Dedifferentiated amniotic fluid mesenchymal stem cell (primary cell): ENCODE data around the gene PRKCH.
A peak's percentile ranks its signal among the peaks of the same experiment; 100 is the strongest.

ENCODE experiments used
- DNase-seq: peaks from one replicate; pipeline ENCODE4 v3.0.0-alpha.2; 2016; ENCODE audit errors: extremely low spot score

Gene PRKCH

DNA sequence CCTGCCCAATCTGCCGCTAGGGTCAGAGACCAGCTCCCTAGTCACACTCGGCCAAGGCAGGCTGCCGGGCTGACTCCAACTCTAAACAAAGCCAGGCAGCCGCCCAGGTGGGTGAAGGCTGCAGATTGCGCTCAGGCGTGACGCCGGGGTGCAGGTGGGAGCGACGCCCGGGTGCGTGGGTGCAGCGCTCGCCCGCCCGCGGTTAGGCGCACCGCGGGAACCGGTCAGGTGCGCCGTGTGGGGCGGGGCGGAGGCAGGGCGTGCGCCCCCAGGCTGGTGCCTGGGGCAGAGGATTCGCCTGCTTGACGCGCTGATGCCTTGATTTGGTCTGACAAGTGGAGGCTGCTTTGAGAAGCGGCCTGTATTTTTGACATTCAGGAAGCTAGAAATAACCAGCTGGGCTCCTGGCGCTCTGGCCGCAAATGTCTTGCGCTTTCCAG, 247.2 kb downstream of the PRKCH start:
- no peak for DNase-seq

DNA sequence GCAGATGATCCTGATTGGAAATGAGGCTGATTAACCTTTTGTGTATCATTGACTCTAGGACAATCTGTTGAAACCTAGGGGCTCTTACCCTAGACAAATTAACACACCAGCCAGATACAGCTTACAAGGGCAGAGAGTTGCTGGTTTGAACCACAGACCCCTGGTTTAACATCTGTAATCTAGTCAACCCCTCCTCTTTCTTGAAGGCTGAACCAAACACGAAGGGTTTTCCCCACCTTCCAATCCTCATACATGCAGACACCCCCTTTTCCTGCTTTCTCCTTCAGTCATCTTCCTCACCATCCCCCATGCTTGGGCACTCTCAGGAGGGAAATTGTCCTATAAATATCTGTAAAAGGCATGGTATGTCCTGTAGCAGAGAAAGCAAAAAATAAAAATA, 247.9 kb downstream of the PRKCH start:
- no peak for DNase-seq

DNA sequence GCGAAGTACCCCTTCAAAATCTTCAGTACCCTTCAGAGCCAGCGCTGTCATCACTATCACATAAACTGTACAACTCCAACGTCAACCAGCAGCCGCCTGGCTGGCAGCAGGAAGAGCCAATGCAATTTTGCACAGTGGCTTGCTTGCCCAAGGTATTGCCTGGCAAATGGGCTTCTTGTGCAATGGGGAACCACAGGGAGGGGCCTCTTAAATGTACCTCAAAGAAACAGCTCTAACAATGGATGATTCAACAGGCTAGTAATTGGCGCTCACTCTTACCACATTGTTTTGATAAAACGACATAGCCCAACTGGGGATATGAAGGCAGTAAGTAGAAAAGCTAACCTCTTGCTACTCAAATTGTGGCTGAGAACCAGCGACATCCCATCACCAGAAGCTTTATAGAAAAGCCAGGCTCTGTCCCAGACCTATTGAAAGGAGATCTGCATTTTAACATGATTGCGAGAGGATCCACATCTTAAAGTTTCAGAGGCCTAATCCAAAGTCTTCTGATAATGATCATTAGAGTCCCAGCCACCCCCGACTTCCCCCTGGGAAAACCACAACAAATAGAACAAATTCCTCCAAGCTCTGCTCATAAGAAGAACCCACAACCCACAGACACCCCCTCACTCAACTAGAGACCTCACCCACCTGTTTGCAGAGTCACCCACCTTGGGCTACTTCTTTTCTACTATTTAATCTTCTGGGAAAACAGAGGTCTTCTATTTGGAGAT, 248.6 kb downstream of the PRKCH start:
- DNase-seq: peak; percentile 61

DNA sequence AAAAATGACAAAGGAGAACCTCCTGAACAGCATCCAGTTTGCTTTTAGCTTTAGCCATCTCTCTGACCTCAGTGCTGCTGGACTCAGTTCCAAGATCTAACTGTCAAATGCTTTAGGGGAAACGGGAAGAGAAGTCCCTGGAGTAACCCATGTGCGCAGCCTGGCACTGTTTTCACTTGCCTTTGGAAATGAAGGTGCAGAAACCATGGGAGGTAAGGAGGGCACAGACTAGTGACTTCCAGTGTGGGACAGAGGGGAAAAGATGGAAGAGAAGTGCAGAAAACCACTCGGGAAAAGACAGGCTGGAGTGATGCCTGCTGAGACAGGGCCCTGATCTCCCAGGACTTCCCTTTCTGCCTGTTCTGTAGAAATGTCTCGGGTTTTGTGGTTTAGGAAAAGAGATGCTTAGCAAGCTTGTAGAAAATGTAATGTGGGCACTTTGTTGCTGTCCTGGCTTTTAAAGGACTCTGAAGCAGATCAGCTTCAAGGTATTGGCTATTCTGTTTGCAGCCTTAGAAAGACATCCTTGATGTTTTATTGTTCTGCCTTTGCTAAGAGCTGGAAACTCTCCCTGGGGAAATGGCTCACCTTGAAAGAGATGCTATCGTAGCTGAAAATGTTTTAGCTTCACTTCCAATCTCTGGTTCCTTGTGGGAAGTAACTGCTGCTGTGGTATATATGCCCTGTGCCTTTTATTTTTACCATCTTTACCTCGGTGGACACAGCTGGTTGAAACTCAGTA, 249.3 kb downstream of the PRKCH start:
- no peak for DNase-seq

DNA sequence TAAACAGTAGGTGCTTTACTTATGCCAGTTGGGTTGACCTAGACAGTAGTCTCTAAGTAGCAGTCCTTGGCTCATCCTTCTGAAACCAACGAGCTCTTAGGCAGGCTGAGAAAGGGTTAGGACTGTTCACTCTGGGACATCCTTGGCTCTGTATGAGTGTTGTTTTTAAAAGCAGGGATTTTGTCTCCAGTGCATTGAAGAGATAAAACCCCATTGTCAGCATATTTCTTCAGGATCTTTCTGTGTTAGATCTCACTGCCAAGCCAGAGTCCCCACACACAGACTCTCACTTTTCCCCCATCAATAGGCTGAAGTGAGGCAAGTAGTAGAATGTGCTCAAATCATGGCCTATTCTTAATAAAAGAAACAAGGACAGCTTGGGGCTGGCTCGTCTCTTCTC, 250.5 kb downstream of the PRKCH start:
- no peak for DNase-seq

DNA sequence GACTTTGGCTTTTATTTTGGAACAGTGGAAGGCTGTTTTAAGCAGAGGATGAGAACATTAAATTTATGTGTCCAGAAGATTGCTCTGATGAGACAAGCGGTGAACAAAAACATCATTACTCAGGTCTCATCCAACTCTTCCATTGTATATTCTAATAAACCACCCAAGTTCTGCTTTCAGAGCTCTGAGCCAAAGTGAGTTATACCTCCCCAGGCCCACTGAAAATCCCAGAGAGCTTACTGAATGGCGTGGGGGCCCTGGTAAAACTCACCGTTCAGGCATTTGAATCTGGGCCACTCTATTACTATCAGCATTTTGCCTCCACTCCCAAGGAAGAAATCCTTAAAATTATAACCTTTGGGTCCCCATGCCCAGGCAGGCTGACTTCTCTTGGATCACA, 251.9 kb downstream of the PRKCH start:
- DNase-seq: no peak

DNA sequence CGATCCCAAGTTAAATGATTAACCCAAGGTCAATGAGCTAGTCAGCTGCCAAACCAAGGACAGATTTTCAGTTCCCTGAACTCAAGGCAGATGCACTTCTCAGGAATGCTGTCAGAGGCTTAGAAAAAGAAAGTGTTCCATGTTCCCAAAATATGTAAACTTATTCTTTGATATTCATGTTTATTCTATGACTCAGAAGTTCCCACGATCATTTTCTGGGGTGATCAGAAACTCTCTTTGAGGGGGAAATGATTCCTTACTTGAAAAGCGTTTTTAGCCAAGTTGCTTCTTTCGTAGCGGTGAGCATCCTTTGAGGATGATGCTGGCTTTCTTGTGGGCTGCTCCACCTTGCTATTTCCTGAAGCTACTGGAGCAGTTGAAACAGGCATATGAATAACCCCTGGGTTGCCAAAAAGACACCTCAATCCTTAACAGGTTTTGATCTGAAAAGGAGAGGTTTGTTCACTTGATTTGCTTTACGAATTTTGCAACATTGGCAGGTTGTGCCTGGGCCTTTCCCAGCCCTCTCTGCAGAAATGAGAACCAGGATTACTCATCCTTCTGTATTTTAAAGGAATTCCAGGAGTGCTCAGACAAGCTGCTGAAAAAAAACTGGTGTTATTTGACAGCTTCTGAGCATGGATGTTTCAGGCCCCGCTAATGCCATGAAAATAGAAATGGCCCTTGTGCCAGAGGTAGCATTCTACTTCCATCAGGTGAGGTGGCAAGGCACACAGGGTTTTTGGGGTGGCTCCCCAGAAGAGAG, 252.6 kb downstream of the PRKCH start:
- DNase-seq: peak; percentile 49

DNA sequence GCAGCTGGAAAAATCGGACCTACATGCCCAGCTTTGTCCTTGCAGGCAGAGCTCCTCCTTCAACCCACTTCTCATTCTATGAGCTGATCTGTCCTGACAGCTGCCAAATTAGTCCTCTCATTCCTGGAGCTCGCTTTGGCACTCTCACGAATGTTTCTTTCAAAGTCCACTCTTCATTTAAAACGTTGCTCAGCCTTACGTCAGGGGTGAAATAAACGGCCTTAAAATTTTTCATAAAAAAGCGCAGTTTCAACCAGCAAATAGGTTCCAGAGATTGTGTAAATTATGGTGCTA, 253.1 kb downstream of the PRKCH start:
- no peak for DNase-seq

DNA sequence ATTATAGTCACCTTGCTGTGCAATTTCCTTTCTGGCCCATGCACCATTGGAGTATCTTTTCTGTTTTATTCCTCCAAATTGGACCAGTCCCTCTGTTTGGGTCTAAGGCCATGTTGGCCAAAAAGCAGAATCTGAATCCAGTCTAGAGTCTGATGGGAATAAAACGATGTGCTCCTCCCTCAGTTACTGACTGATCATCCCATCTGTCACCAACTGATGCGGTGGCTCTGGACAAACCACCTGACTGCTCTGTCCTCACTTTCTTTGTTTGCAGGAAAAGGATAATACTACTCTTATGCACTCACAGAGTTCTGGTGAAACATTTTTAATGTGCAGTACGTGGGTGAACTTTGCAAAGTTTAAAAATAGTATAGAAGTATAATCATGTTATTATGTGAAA, 253.7 kb downstream of the PRKCH start:
- DNase-seq: no peak

DNA sequence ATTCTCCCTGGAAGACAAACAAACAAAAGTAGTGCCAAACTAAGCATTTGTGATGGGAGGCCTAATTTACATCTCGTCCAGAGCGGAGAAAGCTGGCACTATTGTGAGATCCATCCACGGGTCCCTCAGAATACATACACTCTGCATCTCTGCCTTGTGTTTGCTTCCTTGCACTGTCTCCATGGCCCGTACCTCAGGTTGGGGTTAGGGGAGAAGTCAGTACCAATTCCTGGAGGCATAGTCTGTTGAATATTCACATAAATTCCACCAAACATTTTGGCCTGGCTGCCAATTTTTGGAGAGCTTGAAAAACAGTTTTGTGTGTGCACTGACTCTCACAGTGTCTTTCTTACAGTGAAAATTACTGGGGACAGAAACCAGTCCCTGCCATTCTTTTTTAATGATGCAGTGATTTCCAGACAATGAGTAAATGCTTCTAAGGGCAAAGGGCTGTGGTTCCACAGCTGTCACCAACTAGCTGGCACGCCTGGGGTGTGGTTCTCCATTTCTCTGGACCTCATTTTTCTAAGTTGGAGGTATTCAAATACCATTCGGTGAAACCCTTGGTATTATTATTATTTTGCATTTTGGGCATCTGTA, 254.3 kb downstream of the PRKCH start:
- DNase-seq: peak; percentile 51

DNA sequence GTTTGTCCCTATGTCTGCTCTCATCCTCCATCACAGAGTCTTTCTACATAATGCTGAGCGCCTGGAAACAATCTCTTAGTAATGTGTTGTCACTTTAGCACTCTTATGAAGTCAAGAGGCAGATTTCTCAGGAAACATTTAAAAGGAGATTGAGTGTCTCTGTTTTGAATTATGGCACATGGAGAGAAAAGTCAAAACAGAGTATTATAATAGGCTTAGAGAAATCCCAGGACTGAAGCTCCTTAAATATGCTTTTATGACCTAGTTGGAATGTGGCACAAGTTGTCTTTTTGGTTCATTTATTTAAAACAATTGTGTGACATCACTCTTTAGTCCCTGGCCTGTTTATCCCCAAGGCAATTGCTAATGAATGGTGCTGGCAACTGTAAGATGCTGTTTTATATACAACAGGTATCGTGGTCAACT, 256.1 kb downstream of the PRKCH start:
- DNase-seq: peak; percentile 52

DNA sequence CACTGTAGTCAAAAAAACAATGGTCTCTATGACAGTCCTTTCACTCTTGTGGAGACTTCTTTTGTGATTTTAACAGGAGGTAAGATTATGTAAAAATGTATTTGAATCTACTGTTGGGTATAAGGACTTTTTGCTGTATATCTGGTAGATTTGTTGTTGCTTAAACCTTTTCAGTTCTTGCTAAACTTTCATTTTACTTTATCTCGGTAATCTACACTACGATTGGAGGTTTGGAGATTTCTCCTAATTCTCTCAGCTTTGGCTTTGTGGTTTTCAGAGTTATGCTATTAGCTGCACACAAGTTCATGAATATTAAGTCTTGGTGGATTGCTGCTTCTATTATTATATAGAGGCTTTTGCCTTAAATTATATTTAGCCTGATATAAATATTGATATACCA, 257.4 kb downstream of the PRKCH start:
- no peak for DNase-seq

DNA sequence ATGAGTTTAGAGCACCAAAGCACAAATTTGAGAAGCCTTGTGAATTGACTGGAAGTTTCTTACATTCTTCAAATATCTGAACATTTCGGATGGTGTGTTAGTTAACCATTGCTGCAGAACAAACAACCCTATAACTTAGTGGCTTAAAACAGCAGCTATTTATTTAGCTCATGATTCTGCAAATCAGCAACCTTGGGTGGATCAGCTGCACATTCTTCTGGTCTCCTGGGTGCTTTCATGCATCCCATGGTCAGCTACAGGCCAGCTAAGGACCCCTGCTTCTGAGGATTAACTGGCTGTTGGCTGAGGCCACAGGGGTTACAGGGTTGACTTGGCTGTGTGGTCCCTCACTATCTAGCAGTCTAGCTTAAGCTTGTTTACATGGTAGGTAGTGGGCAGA, 260.0 kb downstream of the PRKCH start:
- DNase-seq: no peak

DNA sequence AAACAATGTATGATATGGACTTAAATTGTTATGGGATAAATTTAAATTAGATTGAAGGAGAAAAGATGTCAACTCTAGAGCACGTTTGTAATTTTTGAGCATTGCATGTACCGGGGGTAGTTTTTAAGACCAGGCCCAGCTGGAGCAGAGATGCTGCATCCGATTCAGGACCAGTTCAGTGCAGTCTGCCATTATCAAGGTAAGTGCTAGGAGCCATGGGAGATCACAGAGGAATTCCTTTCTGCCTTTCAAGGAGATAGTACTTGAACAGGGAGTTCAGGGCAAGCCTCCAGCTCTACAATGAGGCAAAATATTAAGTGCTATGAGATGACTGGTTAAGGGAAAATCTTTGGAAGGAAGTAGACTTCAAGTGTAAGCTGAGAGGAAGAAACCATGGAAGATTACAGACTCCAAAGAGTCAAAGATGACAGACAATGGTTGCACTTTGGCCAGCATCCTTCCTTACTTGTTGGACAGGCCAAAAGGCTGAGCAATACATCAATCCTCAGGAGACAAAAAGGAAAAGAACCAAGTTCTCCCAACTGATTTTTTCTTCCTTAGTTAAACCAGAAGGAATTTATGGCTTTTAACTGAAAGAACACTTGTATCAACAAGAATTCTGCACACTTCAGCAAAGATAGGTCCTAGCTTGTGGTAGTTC, 260.7 kb downstream of the PRKCH start:
- no peak for DNase-seq

DNA sequence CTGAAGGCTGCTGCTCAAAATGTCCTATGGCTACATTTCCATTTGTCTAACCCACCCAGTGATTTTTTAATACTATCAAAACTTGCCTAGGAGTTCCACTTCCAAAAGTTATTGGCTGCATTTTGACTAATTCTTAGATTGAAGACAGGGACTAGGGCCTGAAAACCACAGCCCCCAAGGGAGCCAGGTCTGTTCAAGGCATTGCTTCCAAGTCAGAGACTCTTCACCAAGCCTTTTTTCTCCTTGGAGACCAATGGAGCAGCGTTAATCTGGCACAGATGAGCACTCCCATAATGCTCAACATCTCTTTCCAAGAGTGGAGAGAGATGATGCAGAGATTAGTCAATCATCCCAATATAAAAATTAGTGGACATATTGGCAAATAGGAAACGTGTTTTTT, 261.4 kb downstream of the PRKCH start:
- DNase-seq: no peak

DNA sequence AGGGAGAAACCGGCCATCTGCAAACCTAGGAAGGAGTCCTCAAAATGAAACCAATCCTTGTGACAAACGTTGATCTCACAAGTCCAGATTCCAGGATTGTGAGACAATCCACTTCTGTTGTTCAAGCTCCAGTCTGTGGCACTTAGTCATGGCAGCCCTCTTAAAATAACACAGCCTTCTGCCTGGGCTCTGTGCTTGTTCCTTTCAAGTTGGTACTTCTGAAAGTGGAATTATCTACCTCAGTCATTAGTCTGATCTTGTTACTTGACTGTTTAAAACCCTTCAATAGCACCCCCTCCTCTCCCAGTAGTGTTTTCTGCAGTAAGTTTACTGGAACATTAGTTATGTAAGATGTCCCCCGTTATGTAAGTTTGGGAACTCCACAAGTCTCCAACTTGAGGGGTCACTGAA, 263.0 kb downstream of the PRKCH start:
- peak; percentile 61 for DNase-seq

DNA sequence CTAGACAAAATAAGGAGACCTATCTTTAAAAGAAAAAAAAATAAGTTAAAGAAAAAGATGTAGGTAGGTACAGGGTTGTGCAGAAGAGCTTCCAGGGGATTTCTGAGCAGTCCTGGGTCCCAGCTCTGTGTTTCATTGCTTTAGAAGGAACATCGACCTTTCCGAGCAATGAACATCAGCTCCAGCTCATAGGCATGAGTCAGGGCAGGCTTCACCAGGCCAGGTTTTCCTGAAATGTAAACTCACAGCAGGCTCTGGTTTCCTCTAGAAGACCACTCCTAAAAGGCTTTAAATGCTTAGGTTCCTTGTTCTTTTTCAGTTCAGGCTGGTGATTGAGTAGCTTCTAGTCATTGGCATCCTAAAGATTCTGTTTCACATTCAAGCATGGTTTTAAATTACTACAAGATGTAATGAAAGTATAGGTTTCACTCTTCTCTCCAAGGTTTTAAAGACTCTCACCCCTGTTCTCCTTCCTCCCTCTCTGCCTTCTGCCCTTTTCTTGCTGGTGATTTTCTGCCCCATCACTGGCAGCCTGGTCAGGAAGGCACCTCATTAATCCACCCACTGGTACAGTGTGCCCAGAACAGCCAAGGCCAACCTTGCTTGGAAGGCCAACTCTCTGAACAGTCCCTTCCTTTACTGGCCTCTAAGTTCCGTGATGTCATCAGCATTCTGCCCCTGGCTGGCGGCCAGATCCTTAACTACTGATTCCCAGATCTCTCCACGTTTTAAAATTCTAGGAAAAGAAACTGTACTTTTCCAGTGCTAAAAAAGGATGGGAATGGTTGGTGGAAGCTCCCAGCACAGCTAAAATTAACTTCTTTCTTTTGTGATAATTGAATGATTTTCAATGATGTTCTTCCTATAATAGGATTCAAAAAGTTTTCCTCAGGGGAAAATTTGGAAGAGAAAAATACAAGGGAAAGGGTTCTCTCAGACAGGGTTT, 264.5 kb downstream of the PRKCH start:
- peak; percentile 85 for DNase-seq

DNA sequence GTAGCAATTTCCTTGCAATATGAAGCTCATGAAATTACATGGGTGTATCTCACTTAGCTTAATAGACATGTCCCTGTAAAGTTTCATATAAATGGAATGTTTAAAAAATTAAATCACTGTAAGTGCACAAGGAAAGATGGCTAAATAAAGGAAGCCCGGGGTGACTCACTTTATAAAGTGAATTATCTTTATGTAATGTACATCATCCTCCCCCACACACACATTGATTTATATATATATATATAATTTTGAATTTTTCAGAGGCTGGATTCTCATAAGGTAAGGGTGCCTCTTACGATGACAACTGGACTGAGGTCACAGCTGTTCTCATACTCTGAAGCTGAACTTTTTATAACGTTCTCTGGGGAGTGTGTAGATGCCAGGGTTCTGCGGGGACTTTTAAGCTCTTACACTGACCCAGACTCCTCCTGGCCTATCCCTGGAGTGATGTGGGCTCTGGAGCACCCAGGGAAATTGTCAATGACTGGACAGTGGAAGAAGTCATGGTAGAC, 265.2 kb downstream of the PRKCH start:
- peak; percentile 87 for DNase-seq

DNA sequence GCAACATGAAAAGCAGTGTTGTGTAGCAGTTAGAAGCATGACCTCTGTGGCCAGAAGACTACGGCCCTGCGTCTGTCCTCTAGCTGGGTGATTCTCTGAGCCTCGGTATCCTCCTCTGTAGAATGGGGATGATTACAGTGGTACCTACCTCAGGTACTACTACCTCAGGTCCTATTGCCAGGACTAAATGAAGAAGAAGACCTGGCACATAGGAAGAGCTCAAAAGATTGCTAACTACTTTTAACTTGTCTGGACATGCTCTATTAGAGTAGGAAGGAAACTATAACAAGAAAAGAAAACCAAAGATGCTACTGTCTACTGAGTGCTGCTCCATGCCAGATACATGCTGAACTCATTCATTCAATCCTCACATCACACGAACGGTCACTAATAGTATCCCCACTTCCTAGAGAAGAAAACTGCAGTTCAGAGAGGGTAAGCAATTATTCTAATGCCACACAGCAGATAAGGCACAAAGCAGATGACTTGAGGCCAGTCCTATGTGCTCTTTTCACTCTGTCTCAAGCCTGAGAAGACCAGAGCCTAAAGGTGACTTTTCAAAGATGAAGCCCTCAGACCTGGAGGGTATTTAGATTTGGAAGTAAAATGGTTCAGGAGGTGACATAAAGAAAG, 265.8 kb downstream of the PRKCH start:
- DNase-seq: no peak

DNA sequence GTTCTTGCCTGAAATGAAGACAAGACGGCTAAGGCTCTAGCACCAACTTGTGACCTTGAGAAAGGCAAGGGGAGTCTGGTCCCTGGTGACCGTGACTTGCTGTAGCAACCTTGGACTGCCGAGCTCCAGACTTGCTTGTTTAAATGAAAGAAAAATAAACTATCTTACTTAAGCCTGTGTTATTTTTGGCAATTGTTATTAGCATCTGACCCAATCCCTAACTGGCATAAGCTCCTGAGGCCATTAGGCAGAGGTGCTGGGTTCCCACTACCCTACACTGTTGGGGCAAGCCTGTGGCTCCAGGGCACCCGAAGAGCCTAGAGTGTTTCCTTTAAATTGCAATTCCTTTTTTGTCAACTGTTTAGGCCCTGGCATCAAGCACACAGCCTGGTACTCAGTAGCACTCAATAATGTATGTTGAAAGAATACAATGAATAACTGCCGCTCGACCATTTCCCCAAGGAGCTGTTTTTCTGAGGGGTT, 267.1 kb downstream of the PRKCH start:
- peak; percentile 49 for DNase-seq
